KBM-7 (cell line): Measurements from ENCODE around the gene ODAD3.
"Not testable (repeated sequence)": the region's sequence is repeated elsewhere in the genome, so short reads cannot be mapped to it uniquely, and the experiment has no call there.

Experiments used
- DNase-seq: peaks from one replicate; pipeline ENCODE4 v3.0.0-alpha.2; 2015
- in situ Hi-C: fragments of 300-500 bp; cut with MboI; formaldehyde crosslinking; loops from 2 replicates; pipeline ENCODE4 v1.14.3; 2020; ENCODE audit warnings: low sequenced_read_pairs, low pct_unique_long_range_greater_than_20kb, mixed read lengths

The ODAD3 gene

DNA sequence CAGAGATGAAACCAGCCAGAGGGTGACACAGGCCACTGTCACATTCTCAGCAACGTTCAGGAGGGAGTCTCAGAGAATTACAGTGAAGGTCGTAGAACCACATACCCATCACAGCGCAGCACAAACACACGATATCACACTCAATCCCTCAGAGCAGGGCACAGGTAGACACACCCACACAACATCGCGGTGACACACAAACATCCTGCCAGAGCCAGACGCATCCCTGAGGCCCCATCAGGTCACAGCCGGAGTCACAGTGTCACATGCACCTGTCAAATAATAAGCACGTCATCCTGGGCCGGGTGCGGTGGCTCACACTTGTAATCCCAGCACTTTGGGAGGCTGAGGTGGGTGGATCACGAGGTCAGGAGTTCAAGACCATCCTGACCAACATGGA, 28.5 kb upstream of the ODAD3 start:
- in situ Hi-C loops: no loop called here
- DNase-seq: no peak

DNA sequence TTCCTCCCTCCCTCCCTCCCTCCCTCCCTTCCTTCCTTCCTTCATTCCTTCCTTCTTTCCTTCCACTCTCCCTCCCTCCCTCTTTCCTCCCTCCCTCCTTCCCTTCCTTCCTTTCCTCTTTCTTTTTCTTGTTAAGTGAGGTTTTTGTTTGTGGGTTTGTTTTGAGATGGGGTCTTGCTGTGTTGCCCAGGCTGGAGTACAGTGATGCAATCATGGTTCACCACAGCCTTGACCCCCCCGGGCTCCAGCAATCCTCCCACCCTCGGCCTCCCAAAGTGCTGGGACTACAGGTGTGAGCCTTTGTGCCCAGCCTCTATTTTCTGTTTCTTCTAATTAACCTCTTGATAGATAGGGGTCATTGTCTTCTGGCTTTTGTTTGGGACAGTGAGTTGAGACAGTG, 26.5 kb upstream of the ODAD3 start:
- DNase-seq: no peak
- in situ Hi-C loops: no loop called here

DNA sequence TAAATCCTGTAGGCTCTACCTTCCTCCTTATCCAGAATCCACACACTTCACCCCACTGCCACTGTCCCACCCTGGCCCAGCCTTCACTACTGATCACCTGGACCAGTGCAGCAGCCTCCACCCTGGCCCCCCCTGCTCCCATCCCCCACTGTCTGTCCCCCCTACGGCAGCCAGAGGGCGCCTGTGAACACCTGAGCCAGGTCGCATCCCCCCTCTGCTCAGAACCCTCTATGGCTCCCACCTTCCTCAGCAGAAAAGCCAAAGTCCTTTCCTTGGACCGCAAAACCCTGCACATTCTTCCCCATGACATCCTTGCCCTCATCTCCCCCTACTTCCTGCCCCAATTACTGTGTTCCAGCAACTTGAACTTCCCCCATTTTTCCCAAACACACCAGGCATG, 25.3 kb upstream of the ODAD3 start:
- in situ Hi-C loops: no loop called here
- no peak for DNase-seq

DNA sequence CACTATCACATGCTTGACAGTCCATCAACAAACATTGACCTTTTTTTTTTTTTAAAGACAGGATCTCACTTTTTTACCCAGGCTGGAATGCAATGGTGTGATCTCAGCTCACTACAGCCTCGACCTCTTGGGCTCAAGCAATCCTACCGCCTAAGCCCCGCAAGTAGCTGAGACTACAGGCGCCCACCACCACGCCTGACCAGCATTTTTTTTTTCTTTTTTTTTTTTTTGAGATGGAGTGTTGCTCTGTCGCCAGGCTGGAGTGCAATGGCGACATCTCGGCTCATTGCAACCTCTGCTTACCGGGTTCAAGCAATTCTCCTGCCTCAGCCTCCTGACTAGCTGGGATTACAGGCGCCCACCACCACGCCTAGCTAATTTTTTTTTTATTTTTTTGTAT, 24.0 kb upstream of the ODAD3 start:
- in situ Hi-C loops, DNase-seq: not testable (repeated sequence)

DNA sequence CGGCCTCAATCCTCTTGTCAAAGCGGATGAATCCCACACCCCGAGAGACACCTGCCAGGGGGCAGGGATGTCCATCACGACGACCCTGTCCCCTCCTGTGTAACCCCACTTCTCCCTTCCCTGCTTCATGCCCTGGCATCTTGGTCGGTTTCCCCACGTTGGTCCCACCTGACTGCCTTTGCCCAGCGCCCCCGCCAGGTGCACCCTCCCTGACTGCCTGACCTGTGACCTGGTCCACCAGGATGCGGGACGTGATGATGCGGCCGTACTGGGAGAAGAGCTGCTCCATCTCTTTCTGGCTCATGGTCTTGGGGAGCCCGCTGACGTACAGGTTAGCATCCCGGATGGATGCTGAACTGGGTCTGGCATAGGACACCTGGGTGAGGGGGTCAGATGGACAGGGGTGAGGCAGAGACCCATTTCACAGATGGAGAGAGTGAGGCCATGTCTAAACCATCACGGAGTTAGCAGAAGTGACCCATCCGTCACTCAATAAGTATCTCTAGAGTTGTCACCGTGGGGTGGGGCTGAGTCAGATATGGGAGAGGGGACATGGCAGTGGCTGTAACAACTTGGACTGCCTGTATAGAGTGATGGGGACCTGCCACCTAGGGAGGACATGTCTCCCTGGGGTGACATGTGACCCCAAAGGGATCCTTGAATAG, 23.4 kb upstream of the ODAD3 start:
- in situ Hi-C loops: no loop called here
- DNase-seq: no peak

DNA sequence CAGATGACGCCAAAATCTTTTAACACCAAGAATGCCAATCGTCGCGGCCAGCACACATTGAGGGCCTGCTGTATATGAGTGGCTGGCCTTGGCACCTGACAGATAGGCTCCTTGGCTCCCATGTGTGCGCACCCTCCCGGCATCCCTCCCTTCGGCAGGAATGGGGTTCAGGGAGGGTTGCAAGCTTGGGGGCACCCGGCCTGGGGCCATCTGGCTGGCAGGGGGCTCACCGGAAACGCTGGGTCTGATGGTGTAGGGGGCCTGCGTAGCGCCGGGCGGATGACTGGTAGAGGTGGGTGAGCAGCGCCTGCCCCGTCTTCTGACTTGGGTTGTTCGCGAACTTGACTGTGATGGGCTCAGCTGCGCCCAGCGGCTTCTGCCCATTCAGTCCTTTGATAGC, 22.9 kb upstream of the ODAD3 start:
- DNase-seq: no peak
- in situ Hi-C loops: no loop called here

DNA sequence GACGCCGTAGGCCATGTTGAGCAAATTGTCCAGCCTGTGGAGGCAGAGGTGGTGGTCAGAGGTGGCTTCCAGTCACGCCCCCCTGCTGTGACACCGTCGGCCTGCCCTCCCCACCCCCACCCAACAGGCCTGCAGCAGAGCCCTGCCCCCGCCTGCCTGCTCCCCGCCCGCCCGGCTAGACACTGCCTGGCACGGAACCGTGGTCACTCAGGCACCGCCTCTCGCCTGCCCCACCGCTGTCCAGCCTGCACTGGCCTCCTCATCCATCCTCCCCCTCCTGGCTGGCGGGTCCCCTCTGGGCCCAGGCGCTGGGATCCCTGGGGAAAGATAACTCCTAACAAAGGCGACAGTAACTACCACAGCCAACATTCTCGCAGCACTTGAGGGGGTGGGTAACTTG, 22.2 kb upstream of the ODAD3 start:
- in situ Hi-C loops: no loop called here
- no peak for DNase-seq

DNA sequence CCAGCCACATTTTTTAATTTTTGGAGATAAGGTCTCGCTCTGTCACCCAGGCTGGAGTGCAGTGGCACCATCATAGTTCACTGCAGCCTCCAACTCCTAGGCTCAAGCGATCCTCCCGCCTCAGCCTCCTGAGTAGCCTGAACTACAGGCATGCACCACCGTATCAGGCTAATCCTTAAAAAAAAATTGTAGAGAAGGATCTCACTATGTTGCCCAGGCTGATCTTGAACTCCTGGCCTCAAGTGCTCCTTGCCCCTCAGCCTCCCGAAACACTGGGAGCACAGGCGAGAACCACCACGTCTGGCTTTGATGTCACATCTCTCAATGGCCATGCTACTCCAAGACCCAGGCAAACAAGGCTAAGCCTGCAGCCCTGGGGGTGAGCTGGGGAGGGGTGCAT, 21.7 kb upstream of the ODAD3 start:
- in situ Hi-C loops: no loop called here
- no peak for DNase-seq

DNA sequence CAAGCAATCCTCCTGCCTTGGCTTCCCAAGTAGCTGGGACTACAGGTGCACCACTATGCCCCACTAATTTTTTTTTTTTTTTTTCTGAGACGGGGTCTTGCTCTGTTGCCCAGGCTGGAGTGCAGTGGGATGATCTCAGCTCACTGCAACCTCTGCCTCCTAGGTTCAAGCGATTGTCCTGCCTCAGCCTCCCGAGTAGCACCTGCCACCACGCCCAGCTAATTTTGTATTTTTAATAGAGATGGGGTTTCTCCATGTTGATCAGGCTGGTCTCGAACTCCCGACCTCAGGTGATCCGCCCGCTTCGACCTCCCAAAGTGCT, 20.3 kb upstream of the ODAD3 start:
- in situ Hi-C loops, DNase-seq: not testable (repeated sequence)

DNA sequence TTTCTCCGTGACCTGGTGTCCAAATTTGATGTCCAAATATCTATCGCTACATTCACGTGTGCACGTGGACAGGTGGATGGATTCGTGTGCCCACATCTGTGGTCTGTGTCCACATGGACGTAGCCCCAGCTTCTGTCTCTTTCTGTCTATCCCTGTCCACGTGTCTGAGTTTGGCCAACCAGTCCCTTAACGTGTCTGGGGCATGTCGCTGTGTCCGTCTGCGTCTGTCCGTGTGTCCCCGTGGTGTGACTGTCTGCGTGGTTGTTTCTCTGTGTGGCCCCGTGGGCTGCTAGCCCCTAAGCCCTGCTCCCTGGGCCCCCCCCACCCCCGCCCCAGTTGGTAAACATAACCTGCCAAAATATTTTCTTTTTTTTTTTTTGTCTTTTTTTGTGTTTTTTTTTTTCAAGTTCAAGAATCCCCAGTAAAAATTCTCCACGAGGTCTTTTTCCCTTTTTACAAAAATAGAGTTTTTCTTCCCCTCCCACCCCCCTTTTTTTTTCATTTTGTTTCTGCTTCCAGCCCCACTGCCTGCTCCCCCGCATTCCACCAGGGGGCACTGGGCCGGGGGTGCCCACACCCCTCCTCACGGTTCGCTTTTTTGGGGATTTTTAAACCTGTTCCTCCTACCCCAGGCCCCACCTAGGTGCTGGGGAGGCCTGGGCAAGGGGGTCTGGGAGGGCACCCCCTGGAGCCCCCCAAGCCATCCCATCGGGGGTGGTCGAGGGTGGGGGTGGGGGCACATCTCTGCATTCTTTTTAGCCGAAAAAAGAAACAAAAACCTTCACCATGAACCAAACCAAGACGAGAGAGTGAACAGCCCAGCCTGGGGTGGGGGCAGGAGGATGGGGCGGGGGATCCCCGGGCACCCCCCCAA, 18.8 kb upstream of the ODAD3 start:
- in situ Hi-C loops: no loop called here
- DNase-seq: peak; percentile 21

DNA sequence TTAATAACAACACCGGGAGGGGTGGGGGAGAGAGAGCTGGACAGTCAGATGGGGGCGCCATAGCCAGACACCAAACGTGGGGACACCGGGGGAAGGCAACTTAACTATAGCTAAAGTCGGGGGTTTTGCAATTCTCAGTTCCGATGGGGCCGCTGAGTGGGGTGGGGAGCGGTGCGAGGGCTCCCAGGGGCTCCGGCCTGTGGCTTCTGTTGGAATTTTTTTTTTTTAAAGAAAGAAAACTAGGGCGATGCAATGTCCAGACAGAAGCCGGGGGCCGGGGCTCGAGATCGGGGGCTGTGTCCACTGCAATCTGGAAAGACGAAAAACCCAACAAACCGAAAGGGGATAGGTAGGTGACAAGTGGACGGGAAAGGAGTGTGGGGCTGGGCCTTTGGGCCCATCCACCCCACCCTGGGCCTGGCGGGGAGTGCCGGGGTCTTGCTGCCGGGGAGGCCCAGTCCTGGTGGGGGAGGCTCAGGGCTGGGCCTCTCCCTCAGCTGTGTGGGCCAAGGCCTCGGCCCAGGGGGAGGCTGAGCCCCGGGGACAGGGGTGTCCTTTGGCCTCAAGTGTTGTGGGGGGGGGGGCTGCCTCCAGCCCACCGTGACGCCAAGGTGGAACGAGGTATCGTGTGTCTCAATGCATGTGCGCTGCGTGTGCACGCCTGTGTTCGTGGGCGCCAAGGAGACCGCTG, 17.8 kb upstream of the ODAD3 start:
- in situ Hi-C loops: no loop called here
- DNase-seq: no peak

DNA sequence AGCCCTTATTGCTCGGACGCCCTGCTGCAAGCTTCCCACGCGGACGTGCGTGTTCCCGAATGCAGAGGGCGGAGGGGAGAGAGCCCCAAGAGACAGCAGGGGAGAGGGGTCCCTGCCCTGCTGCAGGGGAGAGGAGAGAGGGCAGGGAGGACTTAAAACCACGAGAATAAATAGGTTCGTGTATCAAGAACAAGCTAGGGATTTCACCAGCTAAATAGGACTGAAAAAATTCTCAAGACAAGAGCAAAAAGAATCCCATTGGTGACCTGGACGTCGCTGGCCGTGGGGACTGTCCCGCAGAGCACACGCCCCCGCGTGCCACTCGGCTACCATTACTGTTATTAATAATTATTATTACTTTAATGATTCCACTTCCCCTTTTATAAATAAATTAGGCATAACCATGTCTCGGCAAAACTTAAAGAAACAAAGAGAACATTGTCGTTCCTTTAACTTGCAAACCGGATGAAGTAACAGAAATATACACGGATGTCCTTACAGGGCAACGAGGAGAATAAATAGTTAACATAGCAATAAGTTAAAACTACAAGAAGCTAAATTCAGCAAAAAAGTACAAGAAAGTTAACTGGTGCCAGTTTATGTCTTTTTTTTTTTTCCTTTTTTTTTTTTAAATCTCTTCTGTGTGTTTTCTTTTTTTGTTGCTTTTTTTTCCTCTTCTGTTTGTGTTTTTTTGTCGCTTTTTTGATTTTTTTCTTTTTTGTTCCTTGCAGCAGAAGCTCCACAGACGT, 17.1 kb upstream of the ODAD3 start:
- no peak for DNase-seq
- in situ Hi-C loops: no loop called here

DNA sequence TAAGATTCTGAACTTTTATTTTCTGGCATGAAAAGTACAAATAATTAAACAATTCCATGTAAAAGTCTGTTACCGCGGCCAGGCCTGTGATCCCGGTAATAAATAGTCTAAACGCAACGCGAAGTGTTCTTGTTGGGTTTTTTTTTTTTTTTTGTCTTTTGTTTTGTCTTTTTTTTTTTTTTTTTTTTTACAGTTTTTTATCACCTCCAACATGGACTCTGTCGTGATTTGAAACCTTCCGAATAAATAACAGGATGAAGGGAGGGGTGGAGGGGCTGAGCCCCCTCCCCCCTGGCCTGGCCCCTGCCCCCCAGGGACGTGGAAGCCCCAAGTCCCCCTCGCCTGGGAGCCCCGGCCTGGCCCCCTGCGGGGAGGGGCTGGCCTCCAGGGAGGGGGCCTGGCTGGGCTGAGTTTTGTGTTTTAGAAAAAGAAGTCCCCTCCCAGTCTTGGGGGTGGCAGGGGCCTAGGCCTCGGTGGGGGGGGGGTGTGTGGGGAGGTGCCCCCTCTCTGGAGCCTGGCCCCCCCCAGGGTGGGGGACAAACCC, 16.5 kb upstream of the ODAD3 start:
- no peak for DNase-seq
- in situ Hi-C loops: no loop called here

DNA sequence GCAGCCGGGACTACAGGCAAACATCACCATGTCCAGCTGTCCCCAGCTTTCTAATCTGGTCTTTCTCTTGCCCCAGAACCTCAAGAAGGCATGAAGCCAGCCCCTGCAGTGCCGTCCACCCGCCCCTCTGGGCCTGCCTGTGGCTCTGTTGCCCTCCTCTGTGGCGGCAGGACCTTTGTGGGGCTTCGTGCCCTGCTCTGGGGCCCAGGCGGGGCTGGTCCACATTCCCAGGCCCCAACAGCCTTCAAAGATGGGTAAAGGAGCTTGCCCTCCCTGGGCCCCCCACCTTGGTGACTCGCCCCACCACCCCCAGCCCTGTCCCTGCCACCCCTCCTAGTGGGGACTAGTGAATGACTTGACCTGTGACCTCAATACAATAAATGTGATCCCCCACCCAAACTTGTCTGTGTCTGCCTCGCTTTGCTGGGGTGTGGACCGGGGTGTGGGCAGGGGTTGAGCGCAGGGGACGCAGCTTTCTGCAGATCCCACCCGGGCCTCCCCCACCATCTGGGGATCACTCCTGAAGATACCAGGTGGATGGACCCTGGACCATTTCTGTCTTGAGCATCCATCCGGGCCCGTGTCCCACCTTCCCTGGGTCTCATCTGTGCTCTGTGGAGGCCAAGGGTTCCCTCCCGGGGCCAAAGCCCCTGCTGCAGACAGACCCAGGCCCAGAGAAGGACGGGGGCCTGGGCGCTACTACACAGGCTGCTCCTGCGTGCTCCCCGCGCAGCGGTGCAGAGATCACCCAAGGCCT, 15.8 kb upstream of the ODAD3 start:
- no peak for DNase-seq
- in situ Hi-C loops: no loop called here

DNA sequence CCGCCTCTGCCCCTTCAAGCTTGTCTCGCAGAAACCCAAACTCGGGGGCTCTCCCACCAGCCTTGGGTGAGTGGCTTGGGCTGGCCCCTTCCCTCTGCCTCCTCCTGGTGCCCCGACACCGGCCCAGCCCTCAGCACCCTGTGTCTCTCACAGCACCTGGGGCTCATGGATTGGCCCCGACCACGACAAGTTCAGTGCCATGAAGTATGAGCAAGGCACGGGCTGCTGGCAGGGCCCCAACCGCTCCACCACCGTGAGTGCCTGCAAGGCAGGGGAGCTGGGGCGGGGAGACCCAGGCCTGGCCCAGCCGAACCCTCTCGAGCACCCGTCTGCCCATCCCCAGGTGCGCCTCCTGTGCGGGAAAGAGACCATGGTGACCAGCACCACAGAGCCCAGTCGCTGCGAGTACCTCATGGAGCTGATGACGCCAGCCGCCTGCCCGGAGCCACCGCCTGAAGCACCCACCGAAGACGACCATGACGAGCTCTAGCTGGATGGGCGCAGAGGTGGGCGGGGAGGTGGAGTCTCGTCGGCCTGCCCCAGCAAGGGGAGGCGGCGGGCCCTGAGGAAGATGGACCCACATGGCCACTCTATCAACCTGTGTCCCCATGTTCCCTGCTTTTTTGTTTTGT, 14.1 kb upstream of the ODAD3 start:
- in situ Hi-C loops: no loop called here
- no peak for DNase-seq

DNA sequence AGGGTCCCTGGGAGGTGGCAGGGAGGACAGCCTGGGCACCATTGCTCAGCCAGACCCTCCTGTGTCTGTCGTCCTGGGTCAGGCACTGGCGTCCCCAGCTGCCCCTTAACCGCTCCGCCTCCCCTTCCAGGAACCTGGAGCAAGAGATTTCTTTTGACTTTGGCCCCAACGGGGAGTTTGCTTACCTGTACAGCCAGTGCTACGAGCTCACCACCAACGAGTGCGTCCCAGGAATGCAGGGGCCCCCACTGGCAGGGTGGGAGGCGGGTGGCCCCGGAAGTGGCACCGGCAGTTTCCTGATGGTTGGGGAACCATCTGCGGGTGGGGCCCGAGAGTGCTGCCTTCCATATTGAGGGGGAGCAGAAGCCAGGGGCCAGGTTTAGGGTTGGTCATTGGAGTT, 13.5 kb upstream of the ODAD3 start:
- no peak for DNase-seq
- in situ Hi-C loops: no loop called here

DNA sequence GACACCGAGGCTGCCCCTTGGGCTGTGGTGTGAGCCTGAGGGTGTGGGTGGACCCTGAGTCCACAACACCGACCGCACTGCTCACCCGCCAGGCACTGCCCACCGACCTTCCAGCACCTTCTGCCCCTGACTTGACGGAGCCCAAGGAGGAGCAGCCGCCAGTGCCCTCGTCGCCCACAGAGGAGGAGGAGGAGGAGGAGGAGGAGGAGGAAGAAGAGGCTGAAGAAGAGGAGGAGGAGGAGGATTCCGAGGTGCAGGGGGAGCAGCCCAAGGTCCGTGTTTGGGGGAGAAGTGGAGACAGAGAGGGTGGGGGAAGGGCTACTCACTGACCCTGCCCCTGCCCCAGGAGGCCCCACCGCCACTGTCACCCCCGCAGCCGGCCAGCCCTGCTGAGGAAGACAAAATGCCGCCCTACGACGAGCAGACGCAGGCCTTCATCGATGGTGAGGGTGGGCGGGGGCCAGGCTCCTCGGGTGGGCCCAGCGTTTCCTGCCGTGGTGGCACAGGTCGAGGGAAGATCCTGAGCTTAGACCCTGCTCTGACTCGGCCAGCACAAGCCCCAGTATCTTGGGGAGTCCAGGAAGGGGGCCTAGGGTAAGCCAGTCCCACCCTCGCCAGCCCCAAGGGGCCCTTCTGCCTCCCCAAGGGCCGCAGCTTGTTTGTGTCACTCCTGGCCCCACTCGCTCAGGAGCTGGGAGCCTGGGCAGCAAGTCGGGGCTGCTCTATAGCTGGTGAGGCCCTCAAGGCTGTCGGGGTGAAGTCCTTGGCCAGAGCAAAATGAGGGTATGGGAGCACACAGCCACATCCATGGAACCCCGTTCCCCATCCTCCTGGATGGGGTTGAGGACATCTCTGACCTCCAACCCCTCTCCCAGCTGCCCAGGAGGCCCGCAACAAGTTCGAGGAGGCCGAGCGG, 12.7 kb upstream of the ODAD3 start:
- no peak for DNase-seq
- in situ Hi-C loops: no loop called here
